GM18951 (cell line): ENCODE data around the gene SLC15A5.

Source experiments
- POLR2A ChIP-seq: IDR thresholded peaks from 4 replicates; pipeline ENCODE4 v1.6.1; 2011; ENCODE audit warnings: mild to moderate bottlenecking; ENCODE audit not compliant: insufficient read length, insufficient read depth; ENCODE audit errors: extremely low read depth
- in situ Hi-C: fragments of 300-500 bp; cut with MboI; formaldehyde crosslinking; loops from one replicate; pipeline ENCODE4 v1.12.0; 2022; ENCODE audit warnings: low sequenced_read_pairs, mixed read lengths, inconsistent platforms; ENCODE audit not compliant: unreplicated experiment

SLC15A5 gene

DNA sequence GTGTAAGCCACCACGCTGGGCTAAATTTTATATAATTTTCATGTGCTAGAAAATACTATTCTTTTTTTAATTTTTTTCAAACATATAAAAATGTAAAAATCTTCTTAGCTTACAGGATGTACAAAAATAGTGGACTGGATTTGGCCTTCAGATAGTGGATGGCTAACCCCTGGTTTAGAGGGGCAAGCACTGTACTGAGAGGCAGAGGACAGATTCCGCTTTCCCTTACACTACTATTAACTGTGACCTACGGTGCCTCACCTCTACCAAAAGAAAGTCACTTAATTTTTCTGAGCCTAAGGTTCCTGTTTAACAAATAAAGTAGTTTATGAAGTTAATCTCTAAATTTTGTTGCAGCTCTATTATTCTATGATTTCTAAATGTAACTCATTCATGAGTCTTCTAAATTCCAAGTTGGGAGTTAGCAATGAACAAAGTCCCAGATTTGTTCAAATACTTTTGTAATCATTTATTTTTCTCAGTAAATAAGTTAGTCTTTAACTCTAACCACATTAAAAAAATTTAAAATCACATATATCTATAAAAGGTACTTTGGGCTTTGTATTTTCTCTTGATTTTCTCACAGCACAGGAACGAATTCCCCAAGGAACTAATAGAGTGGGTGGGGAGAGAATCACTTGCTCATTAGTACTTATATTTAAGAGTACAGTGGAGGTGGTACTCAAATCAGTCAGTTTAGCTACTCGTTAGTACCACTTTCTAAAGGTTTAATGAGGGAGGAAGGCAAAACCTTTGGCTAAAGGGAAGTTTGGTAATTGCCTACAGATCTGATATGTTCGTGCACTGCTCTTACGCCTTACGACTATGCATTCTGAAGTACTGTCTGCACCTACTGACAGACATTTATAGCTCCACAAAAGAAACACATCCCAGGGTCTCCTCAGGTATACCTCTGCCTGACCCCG is 33.7 kb downstream of the SLC15A5 start:
- in situ Hi-C loops: no loop called here
- TF ChIP-seq POLR2A: no peak

DNA sequence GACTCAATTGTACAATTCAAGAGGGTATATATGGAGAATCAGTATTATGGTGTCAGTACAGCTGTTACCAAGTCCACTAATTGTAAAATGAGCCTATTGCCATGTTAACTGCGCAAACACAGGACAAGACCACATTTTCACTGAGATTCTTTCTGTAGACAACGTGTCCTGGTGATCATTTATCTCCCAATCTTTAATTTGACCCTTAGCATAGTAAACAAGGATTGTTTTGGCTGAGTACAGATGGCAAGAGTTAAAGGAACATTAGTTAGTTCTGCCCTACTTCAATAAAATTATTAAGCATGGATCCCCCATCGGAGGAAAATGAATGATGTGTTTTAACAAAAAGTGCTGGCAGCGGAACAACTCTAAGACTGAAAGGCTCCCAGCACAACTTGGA is 36.1 kb downstream of the SLC15A5 start:
- no peak for TF ChIP-seq POLR2A
- in situ Hi-C loops: no loop called here

DNA sequence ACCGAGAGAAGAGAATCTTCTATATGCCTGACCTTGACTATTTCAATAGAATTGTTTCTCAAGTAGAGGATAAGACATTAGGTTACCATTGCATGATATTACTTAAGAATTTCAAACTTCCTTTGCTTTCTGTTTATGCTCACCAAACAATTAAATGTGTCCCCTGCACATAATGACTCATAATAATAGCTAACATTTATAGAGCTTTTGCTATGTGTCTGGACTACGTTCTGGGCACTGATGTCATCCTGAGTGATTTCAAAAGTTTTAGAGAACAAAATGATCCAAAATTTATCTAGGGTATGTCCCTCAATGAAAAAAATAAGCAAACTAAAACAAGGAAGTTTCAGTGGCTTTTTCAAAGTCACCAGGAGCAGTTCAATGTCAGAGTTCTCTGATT is 38.8 kb downstream of the SLC15A5 start:
- no peak for TF ChIP-seq POLR2A
- in situ Hi-C loops: no loop called here

DNA sequence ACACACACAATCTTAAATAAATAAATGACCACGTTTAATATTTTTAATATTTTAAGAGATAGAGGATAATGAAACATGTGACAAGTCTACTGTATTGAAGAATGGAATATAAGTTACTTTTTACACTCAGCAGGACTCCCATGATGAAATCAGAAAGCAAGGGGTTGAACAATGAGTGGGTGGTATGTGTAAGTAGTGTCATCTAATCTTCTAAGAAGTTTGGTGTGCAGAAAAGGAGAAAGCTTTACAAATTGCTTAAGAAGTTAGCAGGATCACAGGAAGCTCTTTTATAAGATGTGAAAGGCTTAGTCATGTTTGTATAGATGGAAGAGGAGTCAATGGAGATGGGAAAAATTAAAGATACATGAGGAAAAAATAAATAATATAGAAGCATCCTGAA is 47.8 kb downstream of the SLC15A5 start:
- in situ Hi-C loops: no loop called here
- TF ChIP-seq POLR2A: no peak

DNA sequence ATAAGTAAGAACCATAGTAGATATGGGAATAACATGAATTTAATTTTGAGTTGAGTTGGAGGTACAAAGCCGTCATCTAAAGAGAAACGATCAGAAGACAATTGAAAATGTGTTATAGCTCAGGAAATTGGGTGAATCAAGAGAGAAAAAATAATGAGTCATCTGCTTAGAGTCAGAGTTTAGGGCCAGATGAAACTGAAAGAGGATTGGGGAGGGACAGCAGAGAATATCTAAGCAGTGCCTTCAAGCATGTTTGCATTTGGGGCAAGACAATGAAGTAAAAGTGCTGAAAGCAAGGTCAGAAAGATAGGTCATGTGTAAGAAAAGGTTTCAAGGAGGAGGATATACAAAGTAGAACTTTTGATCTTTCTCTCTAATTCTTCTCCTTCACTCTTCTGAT is 49.4 kb downstream of the SLC15A5 start:
- in situ Hi-C loops: no loop called here
- TF ChIP-seq POLR2A: no peak

DNA sequence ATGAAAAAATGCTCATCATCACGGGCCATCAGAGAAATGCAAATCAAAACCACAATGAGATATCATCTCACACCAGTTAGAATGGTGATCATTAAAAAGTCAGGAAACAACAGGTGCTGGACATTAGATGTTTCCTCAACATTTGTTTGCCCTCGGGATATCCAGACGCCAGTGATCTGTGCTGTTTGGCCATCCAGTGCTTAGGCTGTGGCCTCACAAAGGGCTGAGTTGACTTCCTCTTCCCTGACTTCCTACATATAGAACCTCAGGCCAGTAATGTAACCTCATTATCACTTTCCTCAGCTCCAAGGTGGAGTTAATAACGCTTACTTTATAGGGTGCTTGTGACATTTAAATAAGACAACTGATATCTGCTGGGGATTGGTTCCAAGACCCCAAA is 51.8 kb downstream of the SLC15A5 start:
- in situ Hi-C loops: no loop called here
- no peak for TF ChIP-seq POLR2A

DNA sequence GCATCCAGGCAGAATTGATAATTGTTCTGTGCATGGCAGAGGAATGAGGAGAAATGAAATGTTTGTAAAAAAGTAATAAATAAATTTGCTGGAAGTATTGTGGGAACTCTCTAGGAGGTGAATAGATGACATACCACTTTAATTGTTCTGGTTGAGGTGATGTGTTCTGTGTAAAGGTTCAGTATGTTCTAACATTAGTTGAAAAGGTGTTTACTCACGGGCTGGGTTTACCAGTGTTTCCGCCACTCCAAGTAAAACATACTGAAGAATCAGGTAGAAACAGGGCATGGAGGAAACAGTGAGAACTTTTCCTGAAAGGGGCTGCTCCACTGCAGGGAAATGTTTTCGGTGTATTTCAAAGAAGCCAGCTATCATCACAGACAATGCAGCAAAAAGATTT is 53.3 kb downstream of the SLC15A5 start:
- in situ Hi-C loops: no loop called here
- TF ChIP-seq POLR2A: no peak

DNA sequence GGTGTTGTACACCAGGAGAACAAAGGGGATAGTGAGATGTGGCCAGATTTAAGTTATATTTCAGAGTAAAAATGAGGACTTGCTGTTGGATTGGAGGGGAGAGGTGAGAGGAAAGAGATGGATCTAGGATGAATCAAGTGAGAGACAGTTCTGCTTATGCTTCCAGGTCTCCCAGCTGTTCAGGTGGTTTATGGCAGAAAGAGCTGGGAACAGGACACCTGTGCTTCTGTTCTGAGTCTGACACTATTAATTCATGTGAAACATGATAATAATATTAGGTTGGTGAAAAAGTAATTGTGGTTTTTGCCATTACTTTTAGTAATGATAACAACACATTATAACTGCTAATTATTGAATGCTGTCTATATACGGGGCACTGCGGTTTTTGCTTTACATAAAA is 55.7 kb downstream of the SLC15A5 start:
- TF ChIP-seq POLR2A: no peak
- in situ Hi-C loops: no loop called here

DNA sequence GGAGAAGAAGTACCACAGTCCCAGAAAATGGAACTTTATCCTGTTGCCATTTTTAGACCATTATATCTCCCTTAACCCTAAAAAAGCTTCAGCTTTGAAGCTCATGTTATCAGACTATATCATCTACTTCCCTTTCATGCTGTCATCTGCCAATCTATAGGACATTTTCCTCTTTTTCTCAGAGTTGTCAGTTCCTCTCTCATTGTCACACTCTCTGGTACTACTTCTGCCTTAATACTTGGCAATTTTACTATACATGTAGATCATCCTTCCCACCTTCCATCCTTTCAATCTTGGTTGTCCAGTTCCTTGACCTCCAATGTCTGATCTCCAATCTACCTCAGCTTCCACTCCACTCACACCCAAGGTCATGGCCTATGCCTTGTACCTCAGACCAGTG is 57.4 kb downstream of the SLC15A5 start:
- in situ Hi-C loops: no loop called here
- TF ChIP-seq POLR2A: no peak

DNA sequence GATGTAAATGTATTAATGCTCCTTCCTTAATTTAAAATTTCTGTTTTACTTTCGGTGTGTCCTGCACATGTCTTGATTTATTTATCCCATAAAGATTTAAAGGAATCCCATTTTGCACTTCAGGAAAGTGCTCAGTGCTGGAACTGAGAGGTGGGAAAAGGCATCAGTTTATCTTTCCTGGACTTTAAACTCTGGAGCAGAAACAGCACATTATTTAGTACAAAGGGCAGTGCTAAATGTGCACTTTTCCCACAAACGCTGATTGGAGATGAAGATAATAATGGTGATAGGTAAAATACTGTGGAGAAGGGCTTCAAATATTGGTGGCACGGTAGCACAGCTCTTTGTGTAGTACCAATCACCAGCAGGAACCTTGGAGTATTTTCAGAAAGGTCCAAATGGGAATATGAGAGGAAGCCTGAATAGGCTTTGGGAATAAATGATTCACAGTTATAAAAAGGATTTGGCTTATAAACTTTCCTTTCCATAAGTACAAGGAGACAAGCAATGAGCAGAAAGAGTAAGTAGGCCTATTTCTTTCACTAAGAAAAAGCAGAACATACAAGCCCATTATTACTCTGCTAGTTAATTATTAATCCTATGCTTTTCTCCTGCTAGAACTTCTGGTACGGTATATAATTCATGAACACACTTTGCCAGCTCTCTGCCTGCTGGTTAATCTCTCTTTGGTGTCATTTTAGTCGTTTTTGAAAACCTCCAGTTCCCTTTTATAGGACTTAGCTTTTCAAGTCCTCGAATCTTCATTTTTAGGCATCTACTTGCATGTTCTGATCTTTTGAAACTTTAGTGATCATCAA is 58.3 kb downstream of the SLC15A5 start:
- no peak for TF ChIP-seq POLR2A
- in situ Hi-C loops: no loop called here

DNA sequence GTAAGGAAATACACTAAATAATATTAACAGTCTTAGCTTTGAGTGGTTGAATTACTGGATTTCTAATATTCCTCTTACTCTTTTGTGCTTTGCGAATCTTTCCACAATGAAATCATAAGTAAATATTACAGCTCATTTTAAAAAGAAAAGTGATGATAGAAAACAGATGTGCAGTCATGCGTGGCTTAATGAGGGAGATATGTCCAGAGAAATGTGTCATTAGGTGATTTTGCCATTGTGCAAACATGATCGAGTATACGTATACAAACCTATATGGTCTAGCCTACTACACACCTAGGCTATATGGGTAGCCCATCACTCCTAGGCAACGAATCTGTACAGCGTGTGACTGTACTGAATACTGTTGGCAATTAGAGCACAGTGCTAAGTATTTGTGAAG is 59.3 kb downstream of the SLC15A5 start:
- TF ChIP-seq POLR2A: no peak
- in situ Hi-C loops: no loop called here

DNA sequence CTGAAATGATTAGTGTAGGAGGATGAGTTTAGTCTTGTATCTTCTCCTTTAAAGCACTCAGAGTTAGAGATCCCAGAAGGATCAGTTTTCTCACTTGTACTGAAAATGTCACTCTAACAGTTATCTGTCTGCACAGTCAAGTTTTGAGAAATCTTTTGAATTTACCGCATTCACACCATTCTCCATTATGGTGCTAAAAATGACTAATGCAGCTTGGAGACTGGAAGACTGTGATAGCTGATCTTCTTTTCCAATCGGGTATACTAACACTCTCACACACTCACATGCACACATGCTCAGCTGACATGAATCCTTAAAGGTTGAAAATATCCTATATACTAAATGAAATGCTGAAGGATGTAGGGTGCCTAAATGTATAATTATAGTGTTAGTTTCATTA is 65.8 kb downstream of the SLC15A5 start:
- in situ Hi-C loops: no loop called here
- no peak for TF ChIP-seq POLR2A

DNA sequence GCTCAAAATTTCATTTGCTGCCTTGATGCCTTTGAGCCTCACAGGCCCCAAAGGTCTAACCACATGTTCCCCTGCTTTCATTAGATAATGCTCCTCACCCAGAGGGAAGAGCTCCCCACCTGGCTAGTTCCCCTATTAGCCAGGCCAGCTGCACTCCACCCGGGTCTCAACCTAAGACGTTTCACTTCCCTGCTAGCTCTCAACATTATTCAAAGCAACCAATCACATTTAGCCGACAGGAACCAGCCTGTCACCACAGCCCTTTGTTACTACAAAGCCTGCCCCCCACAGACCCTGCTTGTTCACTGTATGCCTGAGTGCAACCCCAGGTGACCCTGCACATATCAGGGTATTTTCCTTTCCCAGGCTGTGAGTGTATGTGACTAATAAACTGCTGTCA is 78.6 kb downstream of the SLC15A5 start:
- in situ Hi-C loops: no loop called here

DNA sequence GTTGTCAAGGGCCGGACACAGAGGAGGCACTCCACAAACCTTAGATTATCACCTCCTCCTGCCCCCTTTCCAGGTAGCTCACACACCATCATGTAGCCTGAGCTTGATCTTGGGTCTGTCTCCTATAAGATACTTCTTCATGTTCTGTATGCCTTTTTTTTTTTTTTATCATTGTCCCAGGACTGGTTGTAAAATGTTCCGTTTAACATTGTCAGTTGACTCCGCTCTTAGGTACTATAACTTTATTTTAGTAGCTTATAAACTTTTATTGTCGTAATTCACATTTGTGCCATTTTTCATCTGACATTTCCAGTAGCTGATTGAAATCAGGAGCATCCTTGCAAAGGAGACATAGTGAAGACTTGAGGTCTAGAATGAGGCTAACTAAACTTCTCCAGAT is 79.9 kb downstream of the SLC15A5 start:
- in situ Hi-C loops: no loop called here
- TF ChIP-seq POLR2A: no peak

More for the DNA sequence above, 78.6 kb downstream of the SLC15A5 start:
- TF ChIP-seq POLR2A: no peak
